B cell (primary cell): Measurements from ENCODE around the gene MRM2.

Experiments
- CTCF ChIP-seq: fragments of 200-600 bp; IDR thresholded peaks from one replicate; pipeline ENCODE4 v1.8.0; 2022; ENCODE audit warnings: antibody characterized with exemption, mild to moderate bottlenecking
- EZH2 ChIP-seq: IDR thresholded peaks from 2 replicates; pipeline ENCODE4 v1.6.1; 2012; ENCODE audit warnings: borderline replicate concordance, low read depth, mild to moderate bottlenecking, moderate library complexity, low read length; ENCODE audit not compliant: insufficient read depth, poor library complexity, severe bottlenecking

GRCh38 chr7:2199528-2199927 lies 42.5 kb downstream of the MRM2 start:
- TF ChIP-seq CTCF (no peak), EZH2 (no peak)
